B cell (primary cell): ENCODE data around the gene PGBD5. TPM values are rescaled to one million over a fixed set of nuclear protein-coding genes. Genes with fewer than 3 reads are reported as not detected.
"Not testable (repeated sequence)": the region's sequence is repeated elsewhere in the genome, so short reads cannot be mapped to it uniquely, and the experiment has no call there.

Experiments
- ATAC-seq: fragments of 200-7000 bp; cut with Tn5 transposase; one replicate; pipeline ENCODE4 v1.10.0; 2021; ENCODE audit warnings: low read depth, mild to moderate bottlenecking, moderate number of reproducible peaks, moderate library complexity
- CTCF ChIA-PET: fragments of 350-600 bp; sonication (Branson Sonifier 250); formaldehyde crosslinking; loops from one replicate; lab custom pipeline; 2021; ENCODE audit warnings: antibody characterized with exemption, inconsistent platforms; lab: Charles Lee
- POLR2A ChIA-PET: fragments of 350-600 bp; sonication (Branson Sonifier 250); formaldehyde crosslinking; loops from one replicate; lab custom pipeline; 2021; ENCODE audit warnings: antibody characterized with exemption; lab: Charles Lee
- DNase-seq: peaks from one replicate; pipeline ENCODE4 v3.0.0; 2013
- H2AFZ ChIP-seq: 2 replicates; pipeline ENCODE4 v1.6.1; 2012; ENCODE audit warnings: mild to moderate bottlenecking, low read depth, low read length; ENCODE audit not compliant: insufficient read depth, poor library complexity, severe bottlenecking
- H3K27ac ChIP-seq, 2 donors: 1 replicate in 1 of 2; 2 replicates in 1 of 2; pipeline ENCODE4 v1.5.1; 2012 to 2013; ENCODE audit warnings: low read length in 2 of 2, mild to moderate bottlenecking in 2 of 2, moderate library complexity in 1 of 2
- H3K27me3 ChIP-seq, 4 experiments: fragments of 200-600 bp in 1 of 4; sonication (generic) in 1 of 4; replicated peaks in 1 of 4; 1 replicate in 2 of 4; 2 replicates in 2 of 4; pipeline versions ENCODE4 v1.6.1 to v1.7.0; 2013 to 2016; ENCODE audit warnings: low read length in 3 of 4, mild to moderate bottlenecking in 2 of 4, mixed read lengths in 1 of 4, moderate library complexity in 1 of 4; ENCODE audit not compliant: insufficient read depth in 4 of 4, control insufficient read depth in 3 of 4; ENCODE audit errors: control extremely low read depth in 1 of 4
- H3K36me3 ChIP-seq, 2 experiments: replicated peaks in 1 of 2; 1 replicate in 1 of 2; 2 replicates in 1 of 2; pipeline versions ENCODE4 v1.6.1 to v1.7.1; 2013; ENCODE audit warnings: low read length in 1 of 2; ENCODE audit not compliant: insufficient read depth in 2 of 2, control insufficient read depth in 1 of 2; ENCODE audit errors: control extremely low read depth in 1 of 2, extremely low read depth in 1 of 2
- H3K4me1 ChIP-seq, 2 donors: fragments of 200-600 bp in 1 of 2; sonication (generic) in 1 of 2; 1 replicate in 1 of 2; 2 replicates in 1 of 2; pipeline versions ENCODE4 v1.5.1 to v1.6.1; 2013 to 2017; ENCODE audit warnings: low read length in 2 of 2; ENCODE audit not compliant: control insufficient read depth in 2 of 2, insufficient read depth in 2 of 2
- H3K4me2 ChIP-seq: replicated peaks from 2 replicates; pipeline ENCODE3; 2012; ENCODE audit warnings: mild to moderate bottlenecking, low read depth, low read length; ENCODE audit not compliant: poor library complexity, severe bottlenecking
- H3K4me3 ChIP-seq, 5 experiments: fragments of 200-600 bp in 1 of 5; sonication (generic) in 1 of 5; 1 replicate in 3 of 5; 2 replicates in 2 of 5; pipeline versions ENCODE4 v1.5.1 to v1.7.0; 2011 to 2016; ENCODE audit warnings: low read length in 4 of 5, mild to moderate bottlenecking in 4 of 5, low read depth in 2 of 5, control low read depth in 1 of 5, moderate library complexity in 1 of 5; ENCODE audit not compliant: insufficient read depth in 1 of 5; ENCODE audit errors: control extremely low read depth in 1 of 5, extremely low read depth in 1 of 5
- H3K79me2 ChIP-seq: fragments of 200-600 bp; sonication (generic); one replicate; pipeline ENCODE4 v1.6.0; 2016; ENCODE audit warnings: low read length; ENCODE audit not compliant: control insufficient read depth, insufficient read depth
- H3K9ac ChIP-seq: fragments of 200-600 bp; sonication (generic); 2 replicates; pipeline ENCODE4 v1.6.1; 2017; ENCODE audit warnings: mild to moderate bottlenecking, low read length, moderate library complexity
- H3K9me3 ChIP-seq, 3 donors: one replicate each; pipeline versions ENCODE4 v1.6.1 to v1.7.1; 2013; ENCODE audit warnings: low read length in 2 of 3; ENCODE audit not compliant: control insufficient read depth in 2 of 3, insufficient read depth in 1 of 3; ENCODE audit errors: control extremely low read depth in 1 of 3
- H4K20me1 ChIP-seq: 2 replicates; pipeline ENCODE4 v1.6.0; 2012; ENCODE audit warnings: mild to moderate bottlenecking, low read length; ENCODE audit not compliant: insufficient read depth, control insufficient read depth, poor library complexity, severe bottlenecking
- H3K27ac Mint-ChIP-seq: one replicate; pipeline ENCODE4 v1.8.0; 2021; ENCODE audit warnings: mixed read lengths
- H3K27me3 Mint-ChIP-seq: one replicate; pipeline ENCODE4 v1.8.0; 2021; ENCODE audit warnings: mixed read lengths
- H3K4me1 Mint-ChIP-seq: one replicate; pipeline ENCODE4 v1.8.0; 2021; ENCODE audit warnings: mixed read lengths
- H3K4me3 Mint-ChIP-seq: one replicate; pipeline ENCODE4 v1.8.0; 2021; ENCODE audit warnings: mixed read lengths
- H3K9me3 Mint-ChIP-seq: one replicate; pipeline ENCODE4 v1.8.0; 2022; ENCODE audit warnings: mixed read lengths; ENCODE audit not compliant: insufficient read depth
- CTCF ChIP-seq: fragments of 200-600 bp; IDR thresholded peaks from one replicate; pipeline ENCODE4 v1.8.0; 2022; ENCODE audit warnings: antibody characterized with exemption, mild to moderate bottlenecking
- EZH2 ChIP-seq: IDR thresholded peaks from 2 replicates; pipeline ENCODE4 v1.6.1; 2012; ENCODE audit warnings: borderline replicate concordance, low read depth, mild to moderate bottlenecking, moderate library complexity, low read length; ENCODE audit not compliant: insufficient read depth, poor library complexity, severe bottlenecking
- WGBS: methylation state at CpG from one replicate; pipeline ENCODE4 v1.1.5; 2013; ENCODE audit warnings: missing lambda C conversion rate; ENCODE audit not compliant: insufficient coverage; 5-methylcytosine and 5-hydroxymethylcytosine counted together
- intact Hi-C: fragments of 100-400 bp; cut with micrococcal nuclease; formaldehyde crosslinking; loops from one replicate; pipeline ENCODE4 v1.10.0; 2022
- polyA plus RNA-seq: library from polyadenylated mRNA; depleted of rRNA; stranded (reverse); fragments of >200 nt; gene quantifications from 2 replicates; pipeline ENCODE4 v1.2.3, GENCODE V29; 2012
- total RNA-seq, 2 donors: library from RNA; stranded (reverse); fragments of 120-200 nt in 1 of 2; gene quantifications; 1 replicate in 1 of 2; 2 replicates in 1 of 2; pipeline versions ENCODE4 v1.2.3 to v1.2.4, GENCODE V29; 2013 to 2022

The PGBD5 gene
- total and polyA plus RNA-seq, 2 donors (not counting 1 experiment from before 2014, with no cell fraction given): 0.07 TPM; not detected in 1

GRCh38 chr1:230421481-230421880 is 4.7 kb downstream of the PGBD5 start:
- no CpG with 5 or more reads among the region's 1 CpG for WGBS
- H3K27me3 ChIP-seq: peaks cover 0 to 55% (median 21%) of the 10 kb centered on the region in 4 experiments
- no peaks in the 10 kb centered on the region for H3K9me3 Mint-ChIP-seq

GRCh38 chr1:230420372-230420771 is 5.8 kb downstream of the PGBD5 start:
- peaks cover 67% of the 10 kb centered on the region for H3K27me3 Mint-ChIP-seq
- H3K4me3 Mint-ChIP-seq, H3K4me1 Mint-ChIP-seq, CTCF ChIA-PET, H3K4me1 ChIP-seq, H3K79me2 ChIP-seq, ATAC-seq, H2AFZ ChIP-seq, H3K4me3 ChIP-seq, H3K27ac ChIP-seq, intact Hi-C loops, H3K9me3 Mint-ChIP-seq, H3K27ac Mint-ChIP-seq, POLR2A ChIA-PET, H4K20me1 ChIP-seq, H3K36me3 ChIP-seq, H3K4me2 ChIP-seq, DNase-seq, H3K9ac ChIP-seq: not testable (repeated sequence)
- H3K27me3 ChIP-seq: peaks cover 0 to 59% (median 21%) of the 10 kb centered on the region in 4 experiments
- WGBS: 90% methylated on average over 2 of the region's 2 CpGs
- peaks cover 0 to 13% (median 2%) of the 10 kb centered on the region in 3 donors for H3K9me3 ChIP-seq

More at GRCh38 chr1:230421481-230421880, 4.7 kb downstream of the PGBD5 start:
- Histone ChIP-seq H3K4me1 (peaks cover 4 to 5% of the 10 kb centered on the region in 2 donors), H3K36me3 (no peaks in the 10 kb centered on the region), H3K79me2 (no peaks in the 10 kb centered on the region), H3K4me3 (no peak overlapping the region), H3K9ac (no peak overlapping the region), H2AFZ (no peak overlapping the region), H3K27ac (no peak overlapping the region), H3K4me2 (no peak overlapping the region), H4K20me1 (no peaks in the 10 kb centered on the region), H3K9me3 (peaks cover 0 to 13% (median 2%) of the 10 kb centered on the region in 3 donors)
- H3K4me3 Mint-ChIP-seq: no peak overlapping the region
- H3K27me3 Mint-ChIP-seq: peaks cover 59% of the 10 kb centered on the region
- TF ChIP-seq CTCF (no peak), EZH2 (no peak)
- peaks cover 5% of the 10 kb centered on the region for H3K4me1 Mint-ChIP-seq
- DNase-seq: no peak
- intact Hi-C loops: no loop called here
- H3K27ac Mint-ChIP-seq: no peak overlapping the region
- ATAC-seq: no peak
- POLR2A ChIA-PET: no interaction called here
- CTCF ChIA-PET: interaction anchor here (0.5 kb wide), 1 partner anchor 807 kb away, joined by 4 read pairs; no protein-coding TSS in a partner anchor
